BE2C (cell line): ENCODE measurements around the gene FTCD.

Experiments
- DNase-seq: peaks from one replicate; pipeline ENCODE4 v3.0.0-alpha.2; 2020
- H3K27me3 ChIP-seq: fragments of 250-450 bp; sonication (Bioruptor Pico); 2 replicates; pipeline ENCODE4 v1.5.1; 2020; ENCODE audit warnings: mild to moderate bottlenecking
- H3K36me3 ChIP-seq: fragments of 250-450 bp; sonication (Bioruptor Pico); 2 replicates; pipeline ENCODE4 v1.5.1; 2020; ENCODE audit warnings: mild to moderate bottlenecking
- H3K4me1 ChIP-seq: fragments of 250-450 bp; sonication (Bioruptor Pico); 2 replicates; pipeline ENCODE4 v1.5.1; 2020
- H3K4me3 ChIP-seq: 2 replicates; pipeline ENCODE4 v1.5.1; 2011; ENCODE audit warnings: low read depth, low read length
- H3K9me3 ChIP-seq: fragments of 250-450 bp; sonication (Bioruptor Pico); 2 replicates; pipeline ENCODE4 v1.5.1; 2020
- CTCF ChIP-seq: IDR thresholded peaks from 2 replicates; pipeline ENCODE4 v1.5.1; 2012; ENCODE audit warnings: mild to moderate bottlenecking, low read depth, low read length

FTCD gene

GRCh38 chr21:46124926-46125845 lies 30.2 kb downstream of the FTCD start:
- H3K9me3 ChIP-seq, result no peaks in the 10 kb centered on the region
- H3K27me3 ChIP-seq, result no peaks in the 10 kb centered on the region
- no peaks in the 10 kb centered on the region for H3K36me3 ChIP-seq
- H3K4me3 ChIP-seq, result no peak overlapping the region
- no peak for TF ChIP-seq CTCF
- peak; percentile 9 for DNase-seq
- no peaks in the 10 kb centered on the region; the same call in 1 of the 2 replicates for H3K4me1 ChIP-seq

- no peak for DNase-seq
- no peaks in the 10 kb centered on the region for H3K9me3 ChIP-seq
- H3K4me3 ChIP-seq, result no peak overlapping the region
- no peak for TF ChIP-seq CTCF
- H3K4me1 ChIP-seq, result no peaks in the 10 kb centered on the region; the same call in 1 of the 2 replicates
- H3K36me3 ChIP-seq, result no peaks in the 10 kb centered on the region
- H3K27me3 ChIP-seq, result no peaks in the 10 kb centered on the region
Measured at GRCh38 chr21:46124083-46124925, 31.1 kb downstream of the FTCD start.

GRCh38 chr21:46122758-46123683 lies 32.4 kb downstream of the FTCD start:
- no peaks in the 10 kb centered on the region for H3K9me3 ChIP-seq
- no peaks in the 10 kb centered on the region for H3K27me3 ChIP-seq
- no peaks in the 10 kb centered on the region; the same call in 1 of the 2 replicates for H3K4me1 ChIP-seq
- no peak for DNase-seq
- no peak for TF ChIP-seq CTCF
- H3K36me3 ChIP-seq, result no peaks in the 10 kb centered on the region
- H3K4me3 ChIP-seq, result no peak overlapping the region

- DNase-seq, result no peak
- Histone ChIP-seq H3K4me3 (no peak overlapping the region), H3K36me3 (no peaks in the 10 kb centered on the region), H3K4me1 (no peaks in the 10 kb centered on the region), H3K27me3 (no peaks in the 10 kb centered on the region), H3K9me3 (no peaks in the 10 kb centered on the region)
- TF ChIP-seq CTCF, result no peak
Measured at GRCh38 chr21:46122237-46122671, 33.1 kb downstream of the FTCD start.

- peak; percentile 6 for DNase-seq
- Histone ChIP-seq H3K4me1 (no peaks in the 10 kb centered on the region), H3K27me3 (no peaks in the 10 kb centered on the region), H3K4me3 (no peak overlapping the region), H3K36me3 (no peaks in the 10 kb centered on the region), H3K9me3 (no peaks in the 10 kb centered on the region)
- TF ChIP-seq CTCF, result no peak
Measured at GRCh38 chr21:46121286-46122221, 33.8 kb downstream of the FTCD start.
